Measurements from ENCODE around the gene ADAMTS6.

ADAMTS6 gene

DNA sequence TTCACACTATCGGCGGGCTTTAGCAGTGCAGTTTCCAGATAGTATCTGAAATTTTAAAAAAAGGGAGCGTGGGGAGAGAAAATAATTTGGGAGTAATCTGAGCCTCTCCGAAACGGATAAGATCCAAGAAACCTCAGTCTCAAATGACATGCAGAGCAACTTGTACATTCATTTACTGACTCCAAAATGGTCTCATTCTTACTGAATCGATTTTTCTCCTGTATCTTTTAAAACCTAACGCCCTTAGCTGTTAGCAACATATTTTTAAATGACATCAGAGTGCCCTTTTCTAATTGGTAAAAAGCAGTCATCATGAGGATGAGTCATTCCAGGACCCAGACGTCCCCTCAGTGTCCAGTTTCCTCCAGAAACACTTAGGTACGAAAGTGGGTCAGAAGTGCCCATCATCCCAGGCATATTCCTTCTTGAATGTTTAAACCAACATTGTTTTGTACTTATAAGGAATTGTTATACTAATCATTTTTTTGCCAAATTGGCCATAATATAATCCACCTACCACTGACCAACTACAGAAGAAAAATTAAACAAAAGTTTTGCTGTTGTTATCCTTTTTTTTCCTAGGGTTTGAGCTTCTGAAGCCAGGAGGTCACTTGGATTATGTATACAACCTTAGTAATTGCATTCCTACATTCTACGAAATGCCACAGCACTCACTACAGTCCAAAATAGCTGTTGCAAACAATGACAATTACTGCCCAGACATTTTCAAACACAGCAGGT lies 354.4 kb downstream of the ADAMTS6 start:
- no peak overlapping the region for H3K27ac ChIP-seq (ENCODE audit: low read length)
- no peaks in the 10 kb centered on the region for H3K9me3 ChIP-seq (ENCODE audit: insufficient read depth, low read length, severe bottlenecking)
- no peak overlapping the region for H3K4me2 ChIP-seq (ENCODE audit: insufficient read depth, low read length)
- ATAC-seq (ENCODE audit: insufficient read depth, low read depth) (no peak), DNase-seq (no peak)
- no peaks in the 10 kb centered on the region for H3K27me3 ChIP-seq (ENCODE audit: insufficient read depth, low read length, poor library complexity)
- no peak overlapping the region for H2AFZ ChIP-seq (ENCODE audit: low read depth, low read length)
- H3K4me1 ChIP-seq (ENCODE audit: insufficient read depth, low read length) = no peaks in the 10 kb centered on the region
- H3K79me2 ChIP-seq (ENCODE audit: insufficient read depth, low read length) = no peaks in the 10 kb centered on the region
- no peak overlapping the region for H3K9ac ChIP-seq (ENCODE audit: low read depth, low read length)
- TF ChIP-seq CTCF (IDR thresholded peaks at IDR 0.05; ENCODE audit: borderline replicate concordance, extremely low read depth, low read length, poor library complexity, severe bottlenecking) (no peak), EZH2 (IDR thresholded peaks at IDR 0.05; ENCODE audit: borderline replicate concordance, low read depth, low read length, severe bottlenecking) (no peak)
- no peak overlapping the region for H3K4me3 ChIP-seq (ENCODE audit: low read depth in 1 of 2, low read length in 2 of 2)
- no peaks in the 10 kb centered on the region for H3K36me3 ChIP-seq (ENCODE audit: insufficient read depth, low read length)
- no peaks in the 10 kb centered on the region for H4K20me1 ChIP-seq (ENCODE audit: insufficient read depth, low read length)

GRCh38 chr5:65126542-65127069 lies 355.1 kb downstream of the ADAMTS6 start:
- no peak for ATAC-seq (ENCODE audit: insufficient read depth, low read depth)
- no peaks in the 10 kb centered on the region for H3K36me3 ChIP-seq (ENCODE audit: insufficient read depth, low read length)
- no peak for DNase-seq

GRCh38 chr5:65125591-65126541 lies 355.9 kb downstream of the ADAMTS6 start:
- DNase-seq (no peak), ATAC-seq (ENCODE audit: insufficient read depth, low read depth) (no peak)
- no peaks in the 10 kb centered on the region for H3K27me3 ChIP-seq (ENCODE audit: insufficient read depth, low read length, poor library complexity)
- no peak overlapping the region for H3K9ac ChIP-seq (ENCODE audit: low read depth, low read length)
- no peak for TF ChIP-seq EZH2 (IDR thresholded peaks at IDR 0.05; ENCODE audit: borderline replicate concordance, low read depth, low read length, severe bottlenecking)
- no peak overlapping the region for H3K4me2 ChIP-seq (ENCODE audit: insufficient read depth, low read length)
- no peaks in the 10 kb centered on the region for H3K79me2 ChIP-seq (ENCODE audit: insufficient read depth, low read length)
- H4K20me1 ChIP-seq (ENCODE audit: insufficient read depth, low read length) = no peaks in the 10 kb centered on the region
- H3K27ac ChIP-seq (ENCODE audit: low read length) = no peak overlapping the region
- no peaks in the 10 kb centered on the region for H3K36me3 ChIP-seq (ENCODE audit: insufficient read depth, low read length)
- H3K4me3 ChIP-seq (ENCODE audit: low read depth in 1 of 2, low read length in 2 of 2) = no peak overlapping the region
- no peaks in the 10 kb centered on the region for H3K4me1 ChIP-seq (ENCODE audit: insufficient read depth, low read length)
- no peak overlapping the region for H2AFZ ChIP-seq (ENCODE audit: low read depth, low read length)
- no peaks in the 10 kb centered on the region for H3K9me3 ChIP-seq (ENCODE audit: insufficient read depth, low read length, severe bottlenecking)

More at GRCh38 chr5:65126542-65127069, 355.1 kb downstream of the ADAMTS6 start:
- Histone ChIP-seq H3K27me3 (ENCODE audit: insufficient read depth, low read length, poor library complexity) (no peaks in the 10 kb centered on the region), H3K9ac (ENCODE audit: low read depth, low read length) (no peak overlapping the region), H4K20me1 (ENCODE audit: insufficient read depth, low read length) (no peaks in the 10 kb centered on the region), H3K4me2 (ENCODE audit: insufficient read depth, low read length) (no peak overlapping the region), H3K4me3 (ENCODE audit: low read depth in 1 of 2, low read length in 2 of 2) (no peak overlapping the region), H3K4me1 (ENCODE audit: insufficient read depth, low read length) (no peaks in the 10 kb centered on the region), H3K27ac (ENCODE audit: low read length) (no peak overlapping the region), H2AFZ (ENCODE audit: low read depth, low read length) (no peak overlapping the region), H3K9me3 (ENCODE audit: insufficient read depth, low read length, severe bottlenecking) (no peaks in the 10 kb centered on the region), H3K79me2 (ENCODE audit: insufficient read depth, low read length) (no peaks in the 10 kb centered on the region)
- TF ChIP-seq CTCF (IDR thresholded peaks at IDR 0.05; ENCODE audit: borderline replicate concordance, extremely low read depth, low read length, poor library complexity, severe bottlenecking) = no peak
- no peak for TF ChIP-seq EZH2 (IDR thresholded peaks at IDR 0.05; ENCODE audit: borderline replicate concordance, low read depth, low read length, severe bottlenecking)
